GM18867 (cell line): ENCODE results near the gene HDAC1.
"Not testable (repeated sequence)": the region's sequence is repeated elsewhere in the genome, so short reads cannot be mapped to it uniquely, and the experiment has no call there.

Source experiments
- ATAC-seq: cut with Tn5 transposase; IDR thresholded peaks from one replicate; pipeline ENCODE4 v1.9.1; 2021; ENCODE audit warnings: mild to moderate bottlenecking, moderate library complexity; ENCODE audit not compliant: unreplicated experiment

Gene HDAC1

GRCh38 chr1:32341971-32342370 is 50.1 kb downstream of the HDAC1 start:
- ATAC-seq: no peak

- no peak for ATAC-seq
Observed at GRCh38 chr1:32342704-32343103, 50.8 kb downstream of the HDAC1 start.

- no peak for ATAC-seq
Observed at GRCh38 chr1:32345289-32345827, 53.5 kb downstream of the HDAC1 start.

- ATAC-seq: no peak
Observed at GRCh38 chr1:32346532-32347157, 54.8 kb downstream of the HDAC1 start.

GRCh38 chr1:32349211-32349708 is 57.4 kb downstream of the HDAC1 start:
- ATAC-seq: no peak

GRCh38 chr1:32350785-32351398 is 59.0 kb downstream of the HDAC1 start:
- peak; percentile 36 for ATAC-seq

- peak; percentile 84 for ATAC-seq
Observed at GRCh38 chr1:32351399-32352238, 59.7 kb downstream of the HDAC1 start.

- no peak for ATAC-seq
Observed at GRCh38 chr1:32352239-32352745, 60.4 kb downstream of the HDAC1 start.

- no peak for ATAC-seq
Observed at GRCh38 chr1:32352831-32353383, 61.0 kb downstream of the HDAC1 start.

- ATAC-seq: no peak
Observed at GRCh38 chr1:32353431-32353830, 61.5 kb downstream of the HDAC1 start.

- ATAC-seq: no peak
Observed at GRCh38 chr1:32353886-32354570, 62.1 kb downstream of the HDAC1 start.

- ATAC-seq: not testable (repeated sequence)
Observed at GRCh38 chr1:32355778-32356177, 63.9 kb downstream of the HDAC1 start.

GRCh38 chr1:32356478-32356877 is 64.6 kb downstream of the HDAC1 start:
- ATAC-seq: no peak

GRCh38 chr1:32357614-32358013 is 65.7 kb downstream of the HDAC1 start:
- no peak for ATAC-seq

- no peak for ATAC-seq
Observed at GRCh38 chr1:32358435-32358834, 66.6 kb downstream of the HDAC1 start.

GRCh38 chr1:32361308-32361673 is 69.4 kb downstream of the HDAC1 start:
- ATAC-seq: no peak

GRCh38 chr1:32361674-32362473 is 70.0 kb downstream of the HDAC1 start:
- no peak for ATAC-seq

- ATAC-seq: no peak
Observed at GRCh38 chr1:32362474-32363313, 70.8 kb downstream of the HDAC1 start, which contains the start of the genes FAM229A and TSSK3. Gene FAM229A (minus strand): TSS chr1:32362485. CDS start chr1:32362091, 394 bp downstream. Gene TSSK3 (plus strand): TSS chr1:32362539. CDS start chr1:32362702, 163 bp downstream.
